GM12878 (cell line): ENCODE data around the gene MLXIP. TPM values are rescaled to one million over a fixed set of nuclear protein-coding genes. Genes with fewer than 3 reads are reported as not detected.

Source experiments
- ATAC-seq: fragments of 200-7000 bp; cut with Tn5 transposase; 3 replicates; pipeline ENCODE4 v1.9.1; 2020; ENCODE audit warnings: mild to moderate bottlenecking, moderate library complexity
- BruUV-seq: library from RNA; stranded (reverse); fragments of 400-500 nt; replicated peaks from 2 replicates; lab custom pipeline; 2021; lab: Mats Ljungman, UMichigan
- CTCF ChIA-PET: fragments of 300-600 bp; sonication (Branson Sonifier 250); formaldehyde crosslinking; extraction: SDS; loops from one replicate; lab custom pipeline; 2021; ENCODE audit warnings: inconsistent platforms; lab: Yijun Ruan, JAX
- POLR2A ChIA-PET: fragments of 350-600 bp; formaldehyde crosslinking; extraction: SDS; loops from one replicate; lab custom pipeline; 2021; ENCODE audit warnings: inconsistent platforms; lab: Charles Lee
- RAD21 ChIA-PET: fragments of 300-600 bp; sonication (Branson Sonifier 250); formaldehyde crosslinking; loops from one replicate; lab custom pipeline; 2023; ENCODE audit warnings: antibody characterized with exemption; ENCODE audit not compliant: unreplicated experiment; lab: Charles Lee
- SMC1A ChIA-PET: fragments of 300-600 bp; sonication (Branson Sonifier 250); formaldehyde crosslinking; loops from one replicate; lab custom pipeline; 2023; ENCODE audit not compliant: unreplicated experiment, uncharacterized antibody; lab: Charles Lee
- DNase-seq: peaks from one replicate; pipeline ENCODE4 v3.0.0-alpha.2; 2011; ENCODE audit warnings: low read depth, low spot score
- FAIRE-seq: peaks from 3 replicates; lab custom pipeline; 2011; peaks lifted over from hg19 to GRCh38; lab: Jason Lieb, UNC
- H2AFZ ChIP-seq: 2 replicates; pipeline ENCODE4 v1.6.0; 2011; ENCODE audit warnings: low read depth, low read length, control low read depth; ENCODE audit not compliant: control insufficient read depth
- H3K27ac ChIP-seq: 2 replicates; pipeline ENCODE4 v1.5.1; 2011; ENCODE audit warnings: control low read depth; ENCODE audit not compliant: control insufficient read depth, insufficient read depth
- H3K27me3 ChIP-seq, 2 experiments: replicated peaks in 1 of 2; 2 replicates each; pipeline versions ENCODE4 v1.6.0 to v1.6.1; 2011; ENCODE audit warnings: low read length in 1 of 2; ENCODE audit not compliant: control insufficient read depth in 2 of 2, insufficient read depth in 2 of 2
- H3K36me3 ChIP-seq, 2 experiments: 2 replicates each; pipeline ENCODE4 v1.5.1; 2011; ENCODE audit warnings: low read length in 1 of 2; ENCODE audit not compliant: control insufficient read depth in 2 of 2, insufficient read depth in 2 of 2
- H3K4me1 ChIP-seq: 2 replicates; pipeline ENCODE4 v1.6.1; 2011; ENCODE audit warnings: mild to moderate bottlenecking, low read length, moderate library complexity, mixed read lengths; ENCODE audit not compliant: control insufficient read depth, insufficient read depth
- H3K4me2 ChIP-seq: 2 replicates; pipeline ENCODE4 v1.6.0; 2011; ENCODE audit warnings: control low read depth; ENCODE audit not compliant: control insufficient read depth, insufficient read depth
- H3K4me3 ChIP-seq: fragments of 200-600 bp; sonication (generic); 2 replicates; pipeline ENCODE4 v1.5.1; 2016
- H3K79me2 ChIP-seq: 2 replicates; pipeline ENCODE4 v1.6.0; 2011; ENCODE audit warnings: low read length; ENCODE audit not compliant: control insufficient read depth, insufficient read depth
- H3K9ac ChIP-seq: 2 replicates; pipeline ENCODE4 v1.8.0; 2011; ENCODE audit warnings: low read length, control low read depth, mixed read lengths; ENCODE audit not compliant: control insufficient read depth, insufficient read depth
- H3K9me3 ChIP-seq: replicated peaks from 3 replicates; pipeline ENCODE4 v1.5.1; 2011; ENCODE audit warnings: mild to moderate bottlenecking, low read length; ENCODE audit not compliant: control insufficient read depth, insufficient read depth
- H4K20me1 ChIP-seq: 2 replicates; pipeline ENCODE4 v1.6.0; 2011; ENCODE audit not compliant: control insufficient read depth, insufficient read depth
- CBX3 ChIP-seq: fragments of 200-600 bp; sonication (generic); IDR thresholded peaks from 2 replicates; pipeline ENCODE4 v1.6.1; 2016; ENCODE audit warnings: low read depth, borderline replicate concordance
- CHD2 ChIP-seq: IDR thresholded peaks from 2 replicates; pipeline ENCODE4 v1.6.1; 2011; ENCODE audit warnings: low read depth, low read length, improper control_type of control experiment, borderline replicate concordance
- ELK1 ChIP-seq: IDR thresholded peaks from 2 replicates; pipeline ENCODE4 v1.6.1; 2012; ENCODE audit warnings: low read depth, low read length, improper control_type of control experiment
- NFIC ChIP-seq: IDR thresholded peaks from 2 replicates; pipeline ENCODE4 v1.6.1; 2012; ENCODE audit warnings: low read depth, mild to moderate bottlenecking, inconsistent platforms, low read length, moderate library complexity
- PML ChIP-seq: IDR thresholded peaks from 2 replicates; pipeline ENCODE4 v1.6.1; 2012; ENCODE audit warnings: low read length, inconsistent platforms
- SREBF2 ChIP-seq: IDR thresholded peaks from 2 replicates; pipeline ENCODE4 v1.6.1; 2012; ENCODE audit warnings: mild to moderate bottlenecking, low read length
- ZNF687 ChIP-seq: fragments of 450-650 bp; IDR thresholded peaks from 2 replicates; pipeline ENCODE4 v1.6.1; 2017; ENCODE audit warnings: mild to moderate bottlenecking, moderate library complexity
- WGBS: methylation state at CpG from one replicate; pipeline ENCODE4 v1.1.6; 2016; ENCODE audit warnings: low lambda C conversion rate; ENCODE audit not compliant: insufficient replicate concordance, insufficient coverage; ENCODE audit errors: missing lambda C conversion rate; 5-methylcytosine and 5-hydroxymethylcytosine counted together
- in situ Hi-C: fragments of 300-500 bp; cut with MboI; formaldehyde crosslinking; loops from 9 replicates; pipeline ENCODE4 v1.14.3; 2018; ENCODE audit warnings: mixed read lengths
- intact Hi-C: fragments of 100-400 bp; cut with micrococcal nuclease; formaldehyde crosslinking; loops from one replicate; pipeline ENCODE4 v1.14.2; 2022; ENCODE audit not compliant: unreplicated experiment
- polyA plus RNA-seq, 11 experiments: library from polyadenylated mRNA; depleted of rRNA in 4 of 11; unstranded in 6 of 11; stranded (reverse) in 5 of 11; fragments of >200 nt; fragmentation: Nextera tagmentation in 4 of 11; fragmentation: Illumina TruSeq in 1 of 11; extraction: Ambion mirVana in 4 of 11; extraction: Trizol in 1 of 11; gene quantifications; 1 replicate in 1 of 11; 2 replicates in 10 of 11; pipeline versions ENCODE4 v1.2.1 to v1.2.3, GENCODE V29; 2011 to 2016; ENCODE audit warnings: inconsistent platforms in 2 of 11, missing spikeins in 2 of 11, low read depth in 1 of 11
- total RNA-seq, 4 experiments: library from RNA; depleted of rRNA in 3 of 4; stranded (reverse); fragments of >200 nt in 3 of 4; fragmentation: Illumina TruSeq in 1 of 4; extraction: Trizol in 1 of 4; gene quantifications; 2 replicates each; pipeline versions ENCODE4 v1.2.1 to v1.2.3, GENCODE V29; 2013 to 2021

Gene MLXIP
- total and polyA plus RNA-seq, 10 of the 15 experiments (the other 5 are each of a cell fraction or from before 2014, with no cell fraction given), result 1.1 to 23.7 (median 7.0) TPM

- SMC1A ChIA-PET, result no interaction called here
Observed at GRCh38 chr12:122137681-122138080, 59.1 kb downstream of the MLXIP start.

More at GRCh38 chr12:122137681-122138080, 59.1 kb downstream of the MLXIP start:
- Histone ChIP-seq H3K36me3 (peaks cover 0 to 2% of the 10 kb centered on the region in 2 experiments; a peak in 1 of 4 replicates), H3K4me2 (no peak overlapping the region), H3K27me3 (no peaks in the 10 kb centered on the region), H4K20me1 (no peaks in the 10 kb centered on the region), H2AFZ (no peak overlapping the region), H3K9me3 (no peaks in the 10 kb centered on the region), H3K9ac (no peak overlapping the region), H3K4me1 (no peaks in the 10 kb centered on the region), H3K79me2 (no peaks in the 10 kb centered on the region), H3K27ac (no peak overlapping the region), H3K4me3 (no peak overlapping the region)
- in situ Hi-C loops (no loop called here), intact Hi-C loops (no loop called here)
- FAIRE-seq, result no peak
- no peak for TF ChIP-seq PML
- no peak for TF ChIP-seq CBX3
- no peak for TF ChIP-seq ELK1
- TF ChIP-seq NFIC, result no peak
- no peak for TF ChIP-seq SREBF2
- no peak for TF ChIP-seq CHD2
- TF ChIP-seq ZNF687, result no peak
- no TSS peak for BruUV-seq
- no peak for DNase-seq
- WGBS, result 97% methylated on average over 11 of the region's 11 CpGs
- ChIA-PET RAD21 (no interaction called here), POLR2A (no interaction called here), CTCF (no interaction called here)
- peak; percentile 60 for ATAC-seq
